A172 (cell line): Measurements from ENCODE around the gene C9orf153. TPM values are rescaled to one million over a fixed set of nuclear protein-coding genes. Genes with fewer than 3 reads are reported as not detected.
A peak's percentile ranks its signal among the peaks of the same experiment; 100 is the strongest.
"Not testable (repeated sequence)": the region's sequence is repeated elsewhere in the genome, so short reads cannot be mapped to it uniquely, and the experiment has no call there.

ENCODE experiments used
- DNase-seq: peaks from one replicate; pipeline ENCODE4 v3.0.0-alpha.2; 2015; ENCODE audit warnings: low spot score
- total RNA-seq: library from RNA; depleted of rRNA; stranded (reverse); fragments of >200 nt; shearing (Covaris generic); gene quantifications from 2 replicates; pipeline ENCODE4 v1.2.3, GENCODE V29; 2014

Gene C9orf153
- total RNA-seq, 1 experiment from 2014 or later, result not detected

DNA sequence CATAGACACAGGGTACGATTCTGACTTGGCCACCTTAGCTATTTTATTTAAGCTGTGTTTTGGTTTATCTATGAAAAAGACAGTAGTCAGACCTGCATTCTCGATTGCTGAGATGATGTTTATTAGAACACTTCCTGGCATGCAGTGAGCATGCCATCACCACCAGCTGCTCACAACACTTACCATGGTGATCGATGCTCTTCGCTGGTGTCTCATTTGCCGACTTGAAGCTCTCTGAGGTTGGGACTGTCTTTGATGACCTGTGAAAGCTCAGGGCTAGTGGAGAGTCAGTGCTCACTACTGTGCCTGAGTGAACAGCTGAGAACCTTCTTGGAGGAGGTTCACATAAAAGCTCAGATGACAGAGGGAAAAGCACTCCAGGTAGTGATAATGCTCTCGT, 4.4 kb upstream of the C9orf153 start:
- DNase-seq, result no peak

DNA sequence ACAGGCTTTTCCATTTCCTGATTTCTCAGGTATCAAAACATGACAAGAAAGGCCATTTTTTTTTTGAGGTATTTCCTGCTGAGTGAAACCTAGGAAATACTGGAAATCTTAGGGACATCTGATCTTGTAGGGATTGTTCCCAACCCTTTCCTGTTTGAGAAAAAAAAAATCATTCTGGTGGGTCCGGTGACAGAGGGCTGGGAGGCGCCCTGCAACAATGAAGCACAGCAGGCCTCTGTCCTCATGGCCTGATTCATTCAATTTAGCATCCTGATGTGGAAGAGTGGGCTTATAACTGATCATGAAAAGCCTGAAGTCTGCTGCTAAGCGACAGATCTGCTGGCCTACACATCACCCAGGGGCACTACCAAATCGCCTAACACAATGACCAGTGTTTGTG, 3.0 kb upstream of the C9orf153 start:
- no peak for DNase-seq

DNA sequence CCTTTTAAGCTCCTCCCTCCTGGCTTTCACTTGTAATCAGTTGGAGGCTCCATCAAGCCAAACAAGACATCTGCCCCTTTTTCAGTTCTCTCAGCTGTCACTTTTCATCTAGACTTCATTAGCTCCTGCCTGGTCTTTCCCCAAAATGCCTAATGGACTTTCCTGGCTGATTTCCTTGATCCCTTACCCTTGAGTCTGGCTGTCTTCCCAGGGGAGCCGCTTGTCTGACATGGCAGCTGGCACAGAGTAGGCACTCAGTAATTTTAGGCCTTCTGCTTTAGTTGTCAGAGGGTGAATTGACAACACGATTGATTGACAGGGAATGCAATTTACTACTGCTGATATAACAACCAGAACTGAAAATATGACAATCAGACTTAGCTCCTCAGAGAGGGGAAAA, 2.1 kb downstream of the C9orf153 start:
- DNase-seq, result no peak

DNA sequence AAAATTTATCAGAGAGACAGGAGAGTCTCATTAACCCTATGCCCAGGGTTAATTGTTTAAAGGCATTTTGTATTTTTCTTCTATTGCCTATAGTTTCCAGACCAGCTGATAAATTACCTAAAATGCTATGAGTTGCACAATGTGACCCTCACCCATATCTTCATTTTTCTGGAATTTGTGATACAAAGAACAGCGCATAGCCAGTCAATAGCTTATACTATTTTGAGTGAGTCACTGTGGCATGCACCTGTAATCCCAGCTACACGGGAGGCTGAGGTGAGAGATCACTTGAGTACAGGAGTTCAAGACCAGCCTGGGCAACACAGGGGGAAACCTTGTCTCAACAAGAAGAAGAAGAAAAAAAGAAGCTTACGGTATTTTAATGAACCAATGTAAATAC, 2.8 kb downstream of the C9orf153 start:
- no peak for DNase-seq

DNA sequence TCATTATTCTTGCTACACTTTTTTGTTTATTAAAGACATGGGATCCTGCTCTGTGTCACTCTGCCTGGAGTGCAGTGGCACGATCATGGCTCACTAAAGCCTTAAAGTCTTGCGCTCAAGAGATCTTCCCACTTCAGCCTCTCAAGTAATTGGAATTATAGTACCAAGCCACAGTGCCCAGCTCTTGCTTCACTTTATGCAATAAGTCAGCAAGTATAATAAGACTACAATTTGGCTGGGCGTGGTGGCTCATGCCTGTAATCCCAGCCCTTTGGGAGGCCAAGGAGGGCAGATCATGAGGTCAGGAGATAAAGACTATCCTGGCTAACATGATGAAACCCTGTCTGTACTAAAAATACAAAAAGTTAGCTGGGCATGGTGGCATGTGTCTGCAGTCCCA, 5.9 kb downstream of the C9orf153 start:
- no peak for DNase-seq

DNA sequence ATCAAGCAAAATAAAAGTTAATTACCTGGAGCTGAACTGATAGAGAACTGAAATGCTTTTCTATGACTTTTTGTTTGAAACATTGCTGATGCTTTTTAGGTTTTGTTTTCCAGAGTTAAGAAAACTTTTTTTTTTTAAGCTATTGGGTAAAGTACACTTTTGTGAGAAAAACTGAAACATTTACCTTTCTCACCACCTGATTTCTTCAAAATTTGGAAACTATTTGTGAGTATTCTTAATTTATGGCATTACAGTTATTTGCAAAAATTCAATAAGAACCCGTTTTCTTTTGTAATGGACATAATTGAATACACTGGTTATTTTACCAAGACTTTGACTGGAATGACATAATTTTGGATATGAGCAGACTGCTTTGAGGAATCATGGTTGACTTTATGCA, 6.6 kb downstream of the C9orf153 start:
- DNase-seq, result no peak

DNA sequence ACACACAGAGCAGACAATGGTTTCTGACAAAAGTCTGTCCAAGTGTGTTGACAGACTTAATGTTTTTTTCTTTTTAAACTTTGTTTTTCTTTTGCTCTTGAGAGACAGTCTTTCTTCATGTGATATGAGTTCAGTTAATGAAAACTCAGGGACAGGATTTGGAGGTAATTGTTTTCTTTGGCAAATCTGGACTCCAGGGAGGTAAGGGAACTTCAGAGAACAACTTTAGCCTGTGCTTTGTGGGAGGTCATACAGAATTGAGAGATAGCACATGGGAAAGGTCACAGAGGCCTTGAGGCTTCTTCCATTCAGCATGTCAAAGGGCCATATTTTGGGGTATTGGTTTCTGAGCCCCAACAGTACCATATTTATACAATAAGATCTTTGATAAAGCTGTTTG, 9.3 kb downstream of the C9orf153 start:
- DNase-seq, result no peak

DNA sequence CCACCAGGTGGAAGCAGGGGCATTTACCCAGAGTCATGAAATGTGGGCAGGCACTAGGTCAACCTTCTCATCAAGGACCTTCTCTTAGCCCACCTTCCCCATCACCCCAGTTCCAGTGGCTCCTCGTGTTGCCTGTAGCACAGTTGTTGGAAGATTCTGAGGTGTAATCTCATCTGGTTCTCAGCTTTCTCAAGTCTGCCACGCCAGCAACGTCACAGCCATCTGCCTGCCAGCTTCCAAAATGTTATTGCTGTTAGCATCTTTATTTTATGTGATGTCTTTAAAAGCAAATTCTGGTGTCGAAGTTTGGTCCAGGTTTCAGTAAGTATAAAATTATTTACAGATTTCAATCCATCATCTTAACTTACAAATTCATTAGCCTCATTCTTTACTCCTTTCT, 10.7 kb downstream of the C9orf153 start:
- DNase-seq, result no peak

DNA sequence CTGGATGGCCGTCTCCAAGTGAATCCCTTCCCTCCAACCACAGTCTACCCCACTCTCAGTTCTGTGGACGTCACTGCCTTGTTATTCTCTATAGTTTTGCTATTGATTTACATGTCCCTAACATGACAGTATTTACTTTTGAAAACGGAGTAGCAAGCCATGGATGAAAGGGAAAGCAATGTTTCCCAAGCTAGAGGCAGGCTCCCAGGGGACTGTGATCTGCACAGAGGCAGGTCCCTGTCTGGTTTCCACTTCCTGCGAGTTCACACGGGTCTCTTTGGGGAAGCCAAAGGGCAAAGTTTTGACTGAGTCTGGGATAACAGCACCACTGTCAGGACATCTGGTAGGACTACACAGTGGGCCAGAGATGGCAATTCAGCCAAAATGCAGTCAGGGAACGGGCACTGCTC, 12.7 kb downstream of the C9orf153 start:
- no peak for DNase-seq

DNA sequence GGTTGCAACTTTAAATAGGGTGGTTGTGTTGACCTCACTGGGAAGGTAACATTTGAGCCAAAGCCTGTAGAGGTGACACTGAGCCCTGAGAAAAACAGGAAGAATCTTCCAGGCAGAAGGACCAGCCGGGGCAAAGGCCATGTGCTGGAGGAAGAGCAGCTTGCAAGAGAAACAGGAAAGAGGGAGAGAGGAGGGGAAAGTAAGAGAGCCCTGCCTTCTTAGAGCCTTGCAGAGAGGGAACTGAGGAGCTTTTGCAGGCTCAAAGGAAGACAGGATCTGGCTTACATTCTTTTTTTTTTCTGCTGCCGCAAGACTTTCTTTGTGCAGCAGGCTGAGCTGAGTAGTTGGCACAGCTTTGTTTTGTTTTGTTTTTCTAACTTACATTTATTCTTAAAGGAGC, 17.4 kb downstream of the C9orf153 start:
- no peak for DNase-seq

DNA sequence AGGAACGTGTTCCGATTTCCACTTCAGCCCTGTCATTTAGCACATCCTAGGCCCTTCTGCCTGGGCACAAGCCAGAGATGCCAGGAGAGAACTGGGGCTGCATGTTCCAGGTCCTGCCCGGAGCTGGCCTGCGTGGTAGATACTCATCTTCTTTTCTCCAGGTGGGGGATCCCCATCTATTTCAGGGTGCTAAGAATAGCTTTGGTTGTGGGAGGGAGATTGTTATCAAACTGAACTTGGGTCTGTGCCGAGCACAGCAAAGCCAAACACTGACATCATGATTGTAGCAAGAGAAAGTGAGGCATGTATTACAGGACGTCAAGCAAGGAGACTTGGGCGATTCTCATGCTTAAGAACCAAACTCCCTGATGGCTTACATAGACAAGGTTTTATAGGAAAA, 18.2 kb downstream of the C9orf153 start:
- DNase-seq, result no peak

DNA sequence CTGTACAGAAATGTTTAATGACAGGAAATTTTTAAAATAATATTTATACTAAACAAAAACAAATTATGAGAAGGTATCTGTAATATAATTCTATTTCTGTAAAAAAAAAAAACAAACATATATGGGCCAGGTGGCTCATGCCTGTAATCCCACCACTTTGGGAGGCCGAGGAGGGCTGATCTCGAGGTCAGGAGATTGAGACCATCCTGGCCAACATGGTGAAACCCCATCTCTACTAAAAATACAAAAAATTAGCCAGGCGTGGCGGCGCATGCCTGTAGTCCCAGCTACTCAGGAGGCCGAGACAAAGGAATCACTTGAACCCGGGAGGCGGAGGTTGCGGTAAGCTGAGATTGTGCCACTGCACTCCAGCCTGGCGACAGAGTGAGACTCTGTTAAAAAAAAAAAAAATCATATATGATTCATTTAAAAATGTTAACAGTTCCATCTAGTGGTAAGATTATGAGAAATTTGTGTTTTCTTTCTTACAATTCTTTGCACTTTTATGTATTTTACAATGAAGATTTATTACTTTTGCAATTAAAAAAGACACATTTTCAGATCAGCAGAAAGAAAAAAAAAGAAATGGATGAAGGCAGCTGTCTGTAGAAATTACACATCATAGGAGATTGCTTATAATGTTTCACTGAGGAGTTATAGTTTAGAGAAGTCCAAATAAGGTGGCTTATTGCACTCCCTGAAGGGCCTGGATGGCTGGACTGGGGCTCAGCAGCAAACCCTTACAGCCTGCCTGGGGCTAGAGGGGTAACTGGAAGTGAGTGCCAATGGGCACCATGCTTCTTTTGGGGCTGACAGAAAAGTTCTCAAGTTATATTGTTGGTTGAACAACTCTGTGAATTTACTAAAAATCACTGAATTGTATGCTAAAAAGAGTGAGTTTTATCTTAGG, 20.3 kb downstream of the C9orf153 start:
- no peak for DNase-seq

DNA sequence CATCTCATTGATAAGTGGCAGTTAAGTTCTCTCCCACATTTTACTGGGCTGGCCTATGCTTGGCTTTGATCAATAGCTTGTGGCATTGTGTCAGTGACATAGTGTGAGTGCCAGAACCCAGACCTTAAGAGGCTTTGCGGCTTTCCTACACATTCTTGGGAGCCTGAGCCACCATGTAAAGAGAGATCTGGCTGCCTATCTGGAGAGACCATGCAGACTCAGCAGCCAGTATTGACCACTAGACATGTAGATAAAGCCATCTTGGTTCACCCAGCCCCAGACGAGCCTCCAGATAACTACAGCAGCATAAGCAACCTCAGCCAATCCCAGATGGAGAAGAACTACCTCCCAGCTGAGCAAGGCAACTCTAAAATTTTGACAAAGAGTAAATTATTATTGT, 28.6 kb downstream of the C9orf153 start:
- no peak for DNase-seq

DNA sequence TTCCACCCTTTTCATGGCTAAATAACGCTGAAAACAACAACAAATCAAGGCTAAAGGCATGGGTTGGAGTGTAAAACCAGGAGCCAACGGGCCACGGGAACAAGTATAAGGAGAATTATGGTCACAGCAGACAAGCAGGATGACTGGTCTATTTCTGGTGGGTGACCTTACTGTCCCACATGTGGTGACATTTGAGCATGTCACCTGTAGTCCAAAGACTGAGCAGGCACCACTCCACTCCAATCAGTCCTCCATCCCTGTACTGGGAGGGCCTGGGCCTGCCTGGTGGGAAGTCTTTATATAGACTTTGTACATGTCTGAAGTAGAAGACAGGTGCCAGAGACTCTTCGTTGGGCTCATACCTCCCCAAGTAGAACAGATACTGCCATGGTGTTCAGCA, 36.8 kb downstream of the C9orf153 start:
- DNase-seq, result no peak

DNA sequence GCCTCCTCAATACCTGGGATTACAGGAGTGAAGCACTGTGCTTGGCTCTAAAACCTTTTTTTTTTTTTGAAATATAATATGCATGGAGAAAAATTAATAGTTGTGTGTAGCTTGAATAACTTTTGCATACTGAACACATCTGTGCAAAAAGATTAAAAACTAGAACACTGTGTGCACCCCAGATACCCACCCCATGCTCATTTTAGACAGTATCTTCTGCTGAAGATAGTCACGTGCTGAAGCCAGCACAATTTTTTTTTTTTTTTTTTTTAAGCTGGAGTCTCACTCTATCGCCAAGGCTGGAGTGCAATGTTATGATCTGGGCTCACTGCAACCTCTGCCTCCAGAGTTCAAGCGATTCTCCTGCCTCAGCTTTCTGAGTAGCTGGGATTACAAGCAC, 39.9 kb downstream of the C9orf153 start:
- DNase-seq, result no peak

DNA sequence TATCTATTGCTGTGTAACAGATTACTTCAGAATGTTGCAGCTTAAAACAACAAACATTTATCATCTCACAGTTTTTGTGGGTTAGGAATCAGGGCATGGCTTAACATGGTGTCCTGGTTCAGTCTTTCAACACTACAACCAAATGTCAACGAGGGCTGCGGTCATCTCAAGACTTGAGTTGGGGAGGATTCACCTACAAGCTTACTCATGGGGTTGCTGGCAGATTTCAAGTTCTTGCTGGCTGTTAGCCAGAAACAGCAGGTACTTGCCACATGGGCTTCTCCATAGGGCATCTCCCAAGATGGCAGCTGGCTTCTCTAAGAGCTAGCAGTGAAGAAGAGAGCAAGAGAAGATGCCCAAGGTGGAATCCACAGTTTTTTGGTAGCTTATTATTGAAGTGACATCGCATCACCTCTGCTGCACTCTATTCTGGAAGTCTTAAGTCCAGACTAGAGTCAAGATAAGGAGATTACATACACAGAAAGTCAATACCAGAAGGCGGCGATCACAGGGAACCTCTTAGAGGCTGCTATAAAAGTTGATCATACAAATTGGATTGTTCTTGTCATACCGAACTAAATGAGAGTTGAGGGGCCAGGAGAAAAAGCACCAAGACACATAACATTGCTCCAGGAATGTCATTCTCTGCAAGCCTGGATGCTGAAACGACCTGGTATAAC, 42.2 kb downstream of the C9orf153 start:
- DNase-seq, result no peak

DNA sequence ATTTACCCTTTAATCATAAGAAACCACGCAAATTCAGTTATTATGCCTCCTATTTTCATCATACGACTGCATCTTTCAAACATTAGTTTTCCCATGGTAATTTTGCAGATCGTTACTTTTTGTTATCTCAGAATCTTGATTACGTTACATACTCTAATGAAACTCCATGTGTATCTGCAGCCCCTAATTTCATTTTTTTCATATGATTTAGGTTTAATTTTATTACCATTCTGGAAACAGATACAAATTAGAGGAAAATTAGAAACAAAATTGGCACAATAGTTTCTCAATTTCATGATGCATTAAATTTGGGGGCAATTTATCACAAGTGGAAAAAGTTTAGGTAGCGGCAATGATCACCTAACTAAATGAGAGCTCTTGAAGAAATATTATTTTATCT, 52.3 kb downstream of the C9orf153 start:
- DNase-seq, result no peak

DNA sequence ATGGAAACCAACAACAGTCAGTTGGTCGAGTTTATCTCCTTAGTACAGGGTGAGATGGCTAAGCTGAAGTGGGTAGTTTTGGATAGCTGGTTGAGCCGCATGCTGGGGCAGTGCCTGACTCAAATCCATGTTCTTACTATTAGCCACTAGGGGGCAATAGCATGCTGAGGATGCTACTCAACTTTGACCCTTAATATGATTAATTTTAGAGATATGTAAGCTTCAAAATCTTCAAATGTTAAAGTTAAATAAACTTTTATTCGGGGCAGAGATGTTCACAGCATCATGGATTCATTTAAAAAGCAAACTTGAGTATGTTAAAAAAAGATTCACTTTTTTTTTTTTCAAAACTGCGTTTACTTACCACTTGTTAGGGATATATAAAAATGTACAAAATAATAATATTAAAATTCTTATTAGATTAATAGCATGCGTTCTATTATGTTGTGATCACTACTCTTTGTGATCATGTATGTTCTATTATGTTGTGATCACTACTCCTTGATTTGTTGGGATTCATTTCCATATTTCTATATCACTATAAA, 57.0 kb downstream of the C9orf153 start:
- DNase-seq, result peak; percentile 63

DNA sequence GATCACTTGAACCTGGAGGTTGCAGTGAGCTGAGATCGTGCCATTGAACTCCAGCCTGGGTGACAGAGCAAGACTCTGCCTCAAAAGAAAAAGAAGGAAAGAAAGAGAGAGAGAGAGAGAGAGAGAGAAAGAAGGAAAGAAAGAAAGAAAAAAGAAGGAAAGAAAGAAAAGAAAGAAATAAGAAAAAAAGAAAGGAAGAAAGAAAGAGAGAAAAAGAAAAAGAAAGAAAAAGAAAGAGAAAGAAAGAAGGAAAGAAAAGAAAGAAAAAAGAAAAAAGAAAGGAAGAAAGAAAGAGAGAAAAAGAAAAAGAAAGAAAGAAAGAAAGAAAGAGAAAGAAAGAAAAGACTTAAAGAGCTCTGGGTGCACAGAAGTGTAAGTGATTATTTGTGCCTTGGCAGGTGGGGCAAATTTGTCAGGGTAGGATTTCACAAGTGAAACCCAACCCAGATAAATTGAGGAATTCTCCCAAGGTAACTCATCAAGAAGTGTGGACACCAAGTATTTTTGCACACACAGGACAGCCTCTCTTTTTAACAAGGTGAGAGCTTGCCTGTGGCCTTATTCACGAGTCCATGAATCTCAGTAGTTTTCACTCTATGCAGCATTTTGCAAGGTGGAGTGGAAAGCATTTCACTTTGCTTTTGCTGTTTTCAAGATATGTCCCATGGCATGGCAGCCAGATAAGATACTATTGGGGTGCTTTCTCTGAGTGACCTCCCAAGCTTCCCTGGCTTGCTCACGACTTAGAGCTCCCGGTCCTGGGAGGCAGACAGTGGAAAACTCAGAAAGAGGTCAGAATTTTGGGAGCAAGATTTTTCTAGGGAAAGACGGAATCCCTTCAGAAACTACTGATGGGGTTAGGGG, 57.8 kb downstream of the C9orf153 start:
- DNase-seq, result no peak

DNA sequence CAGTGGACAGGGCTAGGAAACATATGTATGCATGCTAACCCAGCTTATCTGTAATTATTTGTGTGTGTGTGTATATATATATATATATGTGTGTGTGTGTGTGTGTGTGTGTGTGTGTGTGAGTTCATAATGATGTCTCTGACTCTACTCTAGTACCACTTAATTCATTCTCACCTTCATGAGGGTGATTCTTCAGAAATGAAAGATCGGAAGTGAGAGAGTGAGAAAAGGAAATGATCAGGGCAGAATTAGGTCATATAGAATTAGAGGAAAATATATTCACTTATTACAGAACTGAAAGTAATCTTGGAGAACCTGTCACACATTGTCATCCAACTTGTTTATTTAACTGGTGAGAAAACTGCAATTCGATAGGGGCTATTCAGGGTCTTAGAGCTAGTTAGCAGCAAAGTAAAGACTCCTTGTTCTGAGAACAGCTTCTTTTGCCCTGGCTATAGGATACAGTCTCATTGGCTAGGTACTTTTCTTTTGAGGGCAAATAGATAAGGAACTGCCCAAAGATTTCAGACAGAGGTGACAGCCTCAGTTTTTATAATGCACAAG, 58.8 kb downstream of the C9orf153 start:
- no peak for DNase-seq

DNA sequence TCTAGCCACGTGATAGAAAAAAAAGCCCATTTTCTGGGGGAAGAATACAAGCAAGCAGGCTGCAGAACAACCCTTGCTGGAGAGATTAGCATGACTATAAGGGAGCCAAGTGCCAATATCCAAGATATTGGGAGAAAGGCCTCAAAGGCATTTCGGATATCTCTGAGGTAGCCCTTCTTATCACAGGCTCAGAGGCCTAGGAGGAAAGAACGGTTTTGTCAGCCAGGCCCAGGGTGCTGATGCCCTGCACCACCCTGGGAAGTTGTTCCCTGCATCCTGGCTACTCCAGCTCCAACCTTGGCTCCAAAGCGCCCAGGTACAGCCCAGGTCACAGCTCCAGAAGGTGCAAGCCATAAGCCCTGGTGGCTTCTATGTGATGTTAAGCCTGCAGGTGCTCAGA, 66.4 kb downstream of the C9orf153 start:
- DNase-seq, result no peak

DNA sequence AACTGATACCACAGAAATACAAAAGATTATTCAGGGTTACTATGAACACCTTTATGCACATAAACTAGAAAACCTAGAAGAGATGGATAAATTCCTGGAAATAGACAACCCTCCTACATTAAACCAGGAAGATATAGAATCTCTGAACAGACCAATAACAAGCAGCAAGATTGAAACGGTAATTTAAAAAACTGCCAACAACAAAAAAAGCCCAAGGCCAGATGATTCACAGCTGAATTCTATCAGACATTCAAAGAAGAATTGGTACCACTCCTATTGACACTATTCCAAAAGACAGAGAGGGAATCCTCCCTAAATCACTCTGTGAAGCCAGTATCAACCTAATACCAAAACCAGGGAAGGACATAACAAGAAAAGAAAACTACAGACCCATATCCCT, 68.8 kb downstream of the C9orf153 start:
- DNase-seq, result not testable (repeated sequence)
